Activated CD8-positive, alpha-beta memory T cell treated with anti-CD3 and anti-CD28 coated beads for 36 hours (primary cell): ENCODE data around the gene CEBPG. TPM values are rescaled to one million over a fixed set of nuclear protein-coding genes. Genes with fewer than 3 reads are reported as not detected.

Experiments
- CTCF ChIA-PET: fragments of 350-600 bp; sonication (Branson Sonifier 250); formaldehyde crosslinking; loops from one replicate; lab custom pipeline; 2021; ENCODE audit warnings: antibody characterized with exemption; lab: Charles Lee
- POLR2A ChIA-PET: fragments of 350-600 bp; sonication (Branson Sonifier 250); formaldehyde crosslinking; loops from one replicate; lab custom pipeline; 2021; ENCODE audit warnings: antibody characterized with exemption; lab: Charles Lee
- total RNA-seq, 2 experiments: library from RNA; stranded (reverse); gene quantifications; one replicate each; pipeline ENCODE4 v1.2.3, GENCODE V29; 2021

The CEBPG gene
- total RNA-seq, 2 experiments from 2014 or later, result 28.4 to 28.6 TPM

DNA sequence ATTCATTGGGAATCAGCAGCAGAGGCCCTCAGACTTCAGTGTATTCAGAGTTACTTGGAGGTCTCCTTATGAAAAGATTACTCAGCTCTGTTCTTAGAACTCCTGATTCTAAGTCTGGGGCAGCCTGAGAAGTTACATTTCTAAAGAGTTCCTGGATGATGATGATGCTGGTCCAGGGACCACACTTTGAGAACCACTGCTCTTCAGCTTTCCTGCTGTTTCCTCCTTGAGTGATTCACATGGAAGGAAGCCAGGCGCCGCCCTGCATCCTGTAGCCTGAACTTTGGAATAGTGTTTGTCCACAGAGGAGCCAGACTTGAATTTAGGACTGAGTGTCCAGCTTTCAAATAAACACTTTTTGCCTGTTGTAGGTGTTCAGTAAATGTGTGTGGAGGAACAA lies 2.9 kb downstream of the CEBPG start:
- POLR2A ChIA-PET, result no interaction called here
- CTCF ChIA-PET, result interaction anchor here (0.6 to 2.1 kb wide), 2 partner anchors 30 to 234 kb away, joined by 5 read pairs; no protein-coding TSS in a partner anchor

DNA sequence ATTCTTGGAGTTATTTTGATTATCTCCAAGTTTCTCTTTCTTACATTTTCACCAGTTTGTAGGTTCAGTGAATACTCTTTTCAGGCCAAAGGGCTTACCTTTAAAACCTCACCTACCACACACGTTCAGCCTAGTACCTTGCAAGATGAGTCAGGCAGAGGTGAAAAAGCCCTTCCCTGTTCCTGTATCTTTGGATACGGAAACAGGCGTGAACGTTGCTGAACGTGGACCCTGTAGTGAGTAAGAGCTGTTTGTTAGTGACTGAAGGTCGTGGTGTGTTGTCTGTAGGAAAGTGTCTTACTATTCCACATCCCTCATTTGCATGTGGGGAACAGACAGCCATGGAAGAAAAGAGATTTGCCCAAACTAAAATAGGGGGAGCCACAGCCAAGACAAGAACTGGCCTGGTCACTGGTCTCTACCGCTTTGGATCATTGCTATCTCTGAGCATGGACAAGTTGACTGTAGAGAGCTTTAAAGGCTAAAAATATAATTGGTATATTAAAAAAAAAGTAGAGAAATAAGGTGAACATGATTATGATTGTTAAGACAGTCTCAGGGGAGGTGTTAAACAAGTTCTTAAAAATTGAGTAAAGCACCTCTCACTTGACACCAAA lies 3.5 kb downstream of the CEBPG start:
- POLR2A ChIA-PET, result no interaction called here
- CTCF ChIA-PET, result interaction anchor here (0.6 to 2.1 kb wide), 4 partner anchors 30 to 234 kb away, joined by 3 to 5 read pairs (median 4); no protein-coding TSS in a partner anchor

DNA sequence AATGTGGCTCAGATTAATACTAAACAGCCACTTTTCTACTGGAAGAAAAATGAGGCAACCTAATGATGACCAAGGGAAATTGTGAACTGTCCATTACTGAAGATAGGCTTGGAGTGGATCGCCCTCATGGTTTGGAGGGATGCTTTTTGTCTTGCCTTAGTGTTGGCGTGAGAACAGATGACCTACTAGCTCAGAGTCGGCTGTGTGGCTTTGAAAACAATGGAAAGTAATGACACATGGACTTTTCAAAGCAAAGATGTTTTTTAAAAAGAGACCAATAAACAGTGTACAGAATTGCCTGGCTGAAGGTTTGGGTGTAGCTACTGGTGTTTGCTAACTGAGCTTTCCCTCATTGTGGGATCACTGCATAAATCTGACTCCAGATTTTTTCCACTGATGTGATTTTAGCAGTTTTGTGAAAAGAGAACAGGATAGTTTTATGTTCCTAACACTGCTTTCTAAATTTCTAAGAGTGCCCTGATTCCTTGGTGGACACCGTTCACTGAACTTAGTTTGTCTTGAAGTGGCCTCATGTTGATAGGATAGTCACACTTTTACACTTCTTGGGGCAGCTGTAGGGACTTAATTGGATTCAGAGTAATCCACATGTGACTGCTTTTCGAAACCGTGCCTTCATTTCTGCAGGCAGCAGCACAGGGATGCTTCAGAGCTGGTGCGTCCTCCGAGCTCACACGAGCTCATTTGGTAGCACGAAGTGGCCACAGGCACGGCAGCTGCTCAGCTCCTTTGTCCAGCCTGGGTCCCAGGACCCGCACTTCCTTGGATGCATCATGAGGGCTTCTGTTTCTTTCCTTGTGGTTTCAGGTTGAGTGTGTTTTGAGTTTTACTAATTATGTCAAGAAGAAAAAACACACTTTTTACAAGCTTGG lies 4.3 kb downstream of the CEBPG start:
- POLR2A ChIA-PET, result no interaction called here
- CTCF ChIA-PET, result interaction anchor here (0.9 to 2.1 kb wide), 3 partner anchors 29 to 200 kb away, joined by 3 to 5 read pairs (median 4); no protein-coding TSS in a partner anchor

DNA sequence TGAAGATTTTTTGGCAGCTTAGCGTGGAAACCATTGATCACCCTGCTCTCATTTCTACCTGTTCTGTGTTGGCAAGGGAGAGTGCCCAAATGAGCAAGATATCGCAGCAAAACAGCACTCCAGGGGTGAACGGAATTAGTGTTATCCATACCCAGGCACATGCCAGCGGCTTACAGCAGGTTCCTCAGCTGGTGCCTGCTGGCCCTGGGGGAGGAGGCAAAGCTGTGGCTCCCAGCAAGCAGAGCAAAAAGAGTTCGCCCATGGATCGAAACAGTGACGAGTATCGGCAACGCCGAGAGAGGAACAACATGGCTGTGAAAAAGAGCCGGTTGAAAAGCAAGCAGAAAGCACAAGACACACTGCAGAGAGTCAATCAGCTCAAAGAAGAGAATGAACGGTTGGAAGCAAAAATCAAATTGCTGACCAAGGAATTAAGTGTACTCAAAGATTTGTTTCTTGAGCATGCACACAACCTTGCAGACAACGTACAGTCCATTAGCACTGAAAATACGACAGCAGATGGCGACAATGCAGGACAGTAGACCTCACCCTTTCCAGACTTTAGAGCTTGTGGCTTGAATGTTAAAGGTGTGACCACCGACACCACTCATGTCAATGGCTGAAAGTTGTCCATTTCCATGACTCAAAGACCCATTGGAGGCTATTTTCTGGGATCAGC lies 5.8 kb downstream of the CEBPG start:
- CTCF ChIA-PET, result no interaction called here
- POLR2A ChIA-PET, result no interaction called here

DNA sequence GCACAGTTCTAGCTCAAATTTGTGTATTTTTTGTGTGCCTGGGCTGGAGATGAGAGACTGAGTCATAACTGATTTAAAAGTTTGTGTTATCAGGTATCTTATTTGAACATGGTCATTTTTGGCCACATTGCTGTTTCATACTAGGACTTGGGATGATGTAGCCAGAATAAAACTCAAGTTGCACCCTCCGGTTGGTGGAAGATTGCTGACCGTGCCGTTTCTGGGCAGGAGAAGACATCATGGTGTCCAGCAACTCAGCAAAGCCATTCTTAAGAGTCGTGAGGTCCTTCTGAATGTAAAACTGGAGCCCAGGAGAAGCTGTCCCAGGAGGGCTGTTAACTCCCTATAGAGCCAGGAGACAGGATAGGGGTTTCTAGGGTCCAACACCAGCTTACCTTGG lies 7.6 kb downstream of the CEBPG start:
- ChIA-PET POLR2A (no interaction called here), CTCF (no interaction called here)

DNA sequence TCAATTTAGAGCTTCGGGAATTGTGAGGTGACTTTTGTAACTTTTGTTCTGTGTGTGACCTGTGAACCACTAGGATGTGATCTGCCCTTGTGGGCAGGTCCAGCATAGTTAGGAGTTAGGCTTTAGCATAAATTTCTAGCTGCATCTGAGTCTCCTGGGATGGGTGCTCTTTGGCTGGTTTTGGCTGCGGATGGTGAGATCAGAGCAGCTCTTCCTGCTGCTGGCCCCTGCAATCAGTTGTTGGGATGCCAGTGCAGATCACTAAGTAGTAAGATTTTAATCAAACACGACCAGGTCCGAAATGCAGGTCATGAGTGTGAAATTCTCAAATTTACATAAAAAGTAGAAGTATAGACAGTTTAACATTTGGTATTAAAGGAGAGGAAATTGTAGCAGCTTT lies 8.5 kb downstream of the CEBPG start:
- ChIA-PET POLR2A (no interaction called here), CTCF (no interaction called here)

DNA sequence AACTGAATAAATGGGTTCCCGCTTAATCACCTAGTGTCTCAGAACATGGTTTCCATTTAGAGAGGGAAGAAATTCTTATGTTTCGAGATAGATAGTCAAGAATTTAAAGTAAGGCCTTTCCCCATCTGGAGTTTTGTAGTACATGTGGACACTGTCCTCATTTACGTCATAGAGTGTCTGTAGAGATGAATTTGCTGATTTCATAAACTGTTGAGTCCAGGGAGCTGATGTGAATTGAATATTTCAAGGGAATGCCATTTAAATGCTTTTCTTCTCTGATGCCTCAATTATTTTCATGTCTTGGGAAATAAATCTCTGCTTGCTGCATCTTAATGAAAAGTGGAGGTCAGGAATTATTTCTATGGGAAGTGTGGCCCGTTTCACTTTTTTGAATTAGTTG lies 9.5 kb downstream of the CEBPG start:
- POLR2A ChIA-PET, result no interaction called here
- CTCF ChIA-PET, result no interaction called here

DNA sequence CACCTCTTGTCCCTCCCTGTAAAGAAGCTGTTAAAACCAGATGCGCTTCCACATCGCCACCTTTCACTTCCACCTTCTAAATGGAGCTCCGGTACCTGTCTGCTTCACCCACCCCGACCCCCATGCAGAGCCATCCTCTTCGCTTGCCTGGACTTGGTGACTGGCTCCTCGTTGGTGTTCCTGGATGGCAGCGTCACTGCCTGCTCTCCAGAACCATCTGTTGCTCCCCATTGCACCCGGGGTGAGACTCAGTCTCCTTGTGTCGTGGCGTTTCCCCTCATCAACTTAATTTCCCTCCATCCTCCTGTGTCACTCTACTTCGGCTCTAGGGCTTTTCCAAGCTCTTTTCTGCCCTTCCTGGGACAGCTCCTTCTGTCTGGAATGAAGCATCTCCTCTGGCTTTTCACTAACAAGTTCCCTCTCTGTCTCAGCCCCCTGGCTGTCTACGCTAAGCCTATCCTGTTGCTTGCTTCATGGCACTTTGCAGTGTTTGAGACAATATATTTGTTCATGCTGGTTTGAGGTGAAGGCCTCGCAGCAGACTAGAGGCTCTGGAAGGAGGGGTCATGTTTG lies 10.3 kb downstream of the CEBPG start:
- CTCF ChIA-PET, result no interaction called here
- POLR2A ChIA-PET, result no interaction called here

DNA sequence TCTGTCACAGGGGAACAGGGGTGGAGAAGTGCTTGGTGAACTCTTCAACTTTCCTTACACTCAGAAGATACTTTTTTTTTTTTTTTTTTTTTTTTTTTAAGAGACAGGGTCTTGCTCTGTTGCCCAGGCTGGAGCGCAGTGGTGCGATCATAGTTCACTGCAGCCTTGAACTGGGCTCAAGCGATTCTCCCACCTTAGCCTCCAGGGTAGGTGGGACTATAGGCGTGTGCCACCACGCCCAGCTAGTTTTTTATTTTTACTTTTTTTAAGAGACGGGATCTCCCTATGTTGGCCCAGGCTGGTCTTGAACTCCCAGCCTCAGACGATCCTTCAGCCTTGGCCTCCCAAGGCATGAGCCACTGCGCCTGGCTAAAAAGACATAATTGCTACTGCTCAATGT lies 11.5 kb downstream of the CEBPG start:
- POLR2A ChIA-PET, result no interaction called here

DNA sequence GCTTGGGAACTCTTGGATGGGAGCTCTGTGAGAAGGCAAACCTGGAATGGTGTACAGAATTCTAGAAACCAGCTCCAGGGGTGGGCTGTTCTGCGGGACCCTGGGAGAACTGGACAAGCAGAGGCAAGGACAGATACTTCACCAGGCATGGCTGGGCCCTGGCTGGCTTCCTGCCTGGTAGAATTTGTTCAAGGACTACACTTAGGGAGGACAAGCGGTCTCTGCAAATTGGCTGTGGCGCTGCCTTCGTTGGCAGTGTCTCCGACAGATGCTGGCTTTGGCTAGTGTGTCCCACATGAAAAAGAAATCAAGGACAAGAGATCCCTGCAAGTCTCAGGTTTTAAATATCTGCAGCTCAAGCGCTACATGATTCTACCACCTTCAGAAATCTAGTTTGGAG lies 12.4 kb downstream of the CEBPG start:
- CTCF ChIA-PET, result interaction anchor here (0.9 kb wide), 1 partner anchor 30 kb away, joined by 3 read pairs; no protein-coding TSS in a partner anchor
- POLR2A ChIA-PET, result no interaction called here

More for the DNA sequence above, 11.5 kb downstream of the CEBPG start:
- CTCF ChIA-PET, result interaction anchor here (0.7 to 0.9 kb wide), 2 partner anchors 12 to 31 kb away, joined by 3 read pairs; no protein-coding TSS in a partner anchor

DNA sequence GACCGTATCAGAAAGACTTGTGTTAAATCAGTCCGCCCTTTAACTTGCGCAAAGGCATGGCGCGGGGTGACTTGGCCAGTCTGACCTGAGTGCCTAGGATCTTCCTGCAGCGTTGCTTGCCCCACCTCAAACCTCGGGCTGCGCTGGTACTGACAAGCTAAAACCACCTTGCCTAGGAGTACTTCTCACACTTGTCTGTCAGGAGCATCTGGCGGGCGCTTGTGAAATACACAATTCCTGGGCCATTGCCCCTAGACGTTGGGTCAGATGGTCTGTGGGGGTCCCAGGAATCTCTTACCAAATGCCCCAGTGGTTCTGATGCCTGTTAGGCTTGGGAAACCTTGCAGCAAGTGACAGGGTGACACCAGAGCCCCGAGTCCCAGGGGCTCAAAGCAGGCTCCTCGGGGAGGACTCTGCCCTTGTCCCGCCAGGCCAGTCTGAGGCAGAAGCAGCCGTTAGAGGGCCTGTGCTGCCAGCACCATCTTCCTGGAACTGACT lies 12.9 kb downstream of the CEBPG start:
- ChIA-PET CTCF (no interaction called here), POLR2A (no interaction called here)

DNA sequence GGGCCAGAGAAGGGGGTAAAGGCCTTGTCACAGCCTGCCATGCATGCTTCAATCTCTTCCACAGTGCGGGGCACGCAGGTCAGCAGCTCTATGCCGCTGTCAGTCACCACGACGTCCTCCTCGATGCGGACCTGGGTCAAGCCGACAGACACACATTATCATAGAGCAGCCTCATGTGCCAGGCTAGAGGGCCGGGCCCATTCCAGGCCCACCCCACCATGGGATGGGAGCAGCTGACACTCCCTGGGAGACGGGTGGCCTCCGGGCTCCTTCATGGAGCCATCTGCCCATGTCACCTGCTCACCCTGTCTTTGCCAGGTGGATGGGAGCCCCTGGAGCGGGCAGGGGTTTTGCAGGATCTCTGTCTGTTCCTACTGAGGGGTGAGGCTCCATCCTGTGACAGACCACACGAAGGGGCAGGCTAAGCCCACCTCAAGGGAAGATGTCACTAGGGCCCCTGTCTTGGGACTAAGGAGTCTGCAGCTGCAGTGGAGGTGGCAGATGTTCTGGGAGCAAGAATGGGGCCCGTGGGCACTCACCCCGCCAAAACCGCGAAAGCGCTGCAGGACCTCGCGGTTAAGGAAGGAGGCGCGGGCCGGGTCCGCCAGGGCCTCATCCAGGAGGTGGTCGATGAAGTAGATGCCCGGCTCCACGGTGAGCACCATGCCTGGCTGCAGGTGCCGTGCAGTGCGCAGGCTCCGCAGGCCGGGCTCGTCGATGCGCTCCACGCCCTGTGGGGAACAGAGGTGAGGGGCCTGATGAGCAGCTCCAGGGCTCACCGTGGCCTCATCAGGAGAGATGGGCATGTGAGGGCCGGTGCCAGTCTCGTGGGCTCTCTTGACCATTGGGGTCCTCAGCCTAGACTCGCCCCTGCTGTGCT lies 14.1 kb downstream of the CEBPG start:
- ChIA-PET CTCF (interaction anchor here (2.0 kb wide), 1 partner anchor 19 kb away, joined by 5 read pairs; no protein-coding TSS in a partner anchor), POLR2A (no interaction called here)

DNA sequence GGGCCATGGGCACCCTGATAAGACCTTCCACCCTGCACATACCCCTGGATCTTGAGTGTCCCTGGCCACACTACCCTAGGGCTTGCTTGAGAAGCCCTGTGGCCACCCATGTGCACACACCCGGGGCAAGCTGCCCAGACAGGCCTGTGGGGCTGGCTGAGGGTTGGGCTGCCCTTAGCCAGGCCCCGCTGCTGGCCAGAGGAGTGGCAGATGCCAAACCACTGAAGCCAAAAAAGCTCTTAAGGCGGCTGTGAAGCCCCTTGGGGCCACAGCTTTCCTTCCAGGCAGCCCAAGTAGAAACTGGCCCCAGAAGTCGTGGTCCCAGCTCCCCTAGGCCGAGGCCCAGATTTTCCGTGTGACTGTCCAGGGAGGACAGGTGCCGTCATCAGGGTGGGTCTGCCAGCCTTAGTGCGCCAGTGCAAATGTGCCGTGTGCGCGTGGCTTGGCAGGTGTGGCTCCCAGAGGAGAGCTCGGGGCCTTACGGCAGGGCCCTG lies 14.8 kb downstream of the CEBPG start:
- ChIA-PET POLR2A (no interaction called here), CTCF (interaction anchor here (0.6 to 2.0 kb wide), 2 partner anchors 18 to 462 kb away, joined by 3 to 5 read pairs; no protein-coding TSS in a partner anchor)

DNA sequence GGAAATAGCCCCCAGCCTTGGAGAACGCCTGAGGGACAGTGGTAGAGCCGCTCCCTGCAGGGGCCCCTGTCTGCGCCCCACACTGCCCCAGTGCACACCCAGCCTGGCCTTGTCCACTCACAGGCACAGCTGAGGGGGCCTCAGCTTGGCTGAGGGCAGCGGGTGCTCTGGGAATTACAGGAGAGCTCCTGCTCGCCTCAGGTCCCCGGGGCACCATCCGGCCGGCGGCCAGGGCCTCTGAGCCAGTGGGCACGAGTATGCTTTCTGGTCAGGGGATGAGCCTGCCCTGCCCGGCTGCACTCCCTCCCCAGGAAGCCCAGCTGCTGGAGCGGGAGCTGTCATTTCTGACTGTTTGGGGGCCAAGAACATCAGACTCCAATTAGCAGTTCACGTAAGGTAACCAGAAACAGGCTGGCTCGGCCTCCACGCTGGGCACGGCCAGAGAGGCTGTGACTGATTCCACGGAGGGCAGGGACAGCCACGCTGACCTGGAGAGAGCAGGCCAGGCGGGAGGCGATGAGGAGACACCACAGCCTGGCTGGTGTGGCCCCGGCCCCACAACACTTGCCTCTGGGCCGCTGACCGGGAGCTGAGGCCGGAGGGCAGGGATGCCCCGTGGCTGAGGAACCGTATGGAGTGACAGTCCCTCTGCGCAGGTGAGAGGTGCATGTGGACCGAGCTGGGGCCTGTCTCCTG lies 15.4 kb downstream of the CEBPG start:
- ChIA-PET POLR2A (no interaction called here), CTCF (interaction anchor here (0.6 to 2.0 kb wide), 2 partner anchors 18 to 463 kb away, joined by 3 to 5 read pairs; no protein-coding TSS in a partner anchor)

DNA sequence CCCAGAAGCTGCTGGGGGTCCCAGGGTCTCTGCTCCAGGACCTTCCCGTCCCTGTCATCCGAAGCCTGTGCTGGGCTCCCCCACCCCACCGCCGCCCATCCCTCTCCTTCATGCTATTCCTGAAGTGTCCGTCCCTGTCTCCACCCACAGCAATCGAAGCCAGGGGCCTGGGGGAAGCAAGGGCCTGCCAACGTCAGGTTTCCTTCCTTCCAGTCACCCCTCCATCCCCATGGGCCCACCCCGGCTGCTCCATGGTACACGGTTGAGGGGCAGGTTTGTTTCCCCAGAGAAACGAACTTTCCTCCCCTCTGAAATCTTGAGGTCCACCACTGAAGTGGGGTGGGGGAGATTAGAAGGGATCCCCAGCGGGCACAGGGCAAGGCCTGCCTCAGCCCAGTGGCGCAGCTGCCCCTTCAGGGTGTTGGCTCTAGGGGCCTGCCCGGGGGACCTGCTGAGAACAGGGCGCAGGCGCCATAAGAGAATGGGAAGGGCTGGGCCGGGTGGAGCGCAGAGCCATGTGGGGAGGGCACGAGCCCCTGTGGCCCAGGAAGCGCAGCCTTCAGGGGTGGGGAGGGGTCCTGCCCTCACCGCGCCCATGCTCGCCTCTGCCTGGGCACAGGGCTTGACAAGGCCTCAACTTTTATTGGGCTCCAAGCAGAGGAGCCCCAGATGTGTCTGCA lies 16.1 kb downstream of the CEBPG start:
- POLR2A ChIA-PET, result no interaction called here
- CTCF ChIA-PET, result no interaction called here

DNA sequence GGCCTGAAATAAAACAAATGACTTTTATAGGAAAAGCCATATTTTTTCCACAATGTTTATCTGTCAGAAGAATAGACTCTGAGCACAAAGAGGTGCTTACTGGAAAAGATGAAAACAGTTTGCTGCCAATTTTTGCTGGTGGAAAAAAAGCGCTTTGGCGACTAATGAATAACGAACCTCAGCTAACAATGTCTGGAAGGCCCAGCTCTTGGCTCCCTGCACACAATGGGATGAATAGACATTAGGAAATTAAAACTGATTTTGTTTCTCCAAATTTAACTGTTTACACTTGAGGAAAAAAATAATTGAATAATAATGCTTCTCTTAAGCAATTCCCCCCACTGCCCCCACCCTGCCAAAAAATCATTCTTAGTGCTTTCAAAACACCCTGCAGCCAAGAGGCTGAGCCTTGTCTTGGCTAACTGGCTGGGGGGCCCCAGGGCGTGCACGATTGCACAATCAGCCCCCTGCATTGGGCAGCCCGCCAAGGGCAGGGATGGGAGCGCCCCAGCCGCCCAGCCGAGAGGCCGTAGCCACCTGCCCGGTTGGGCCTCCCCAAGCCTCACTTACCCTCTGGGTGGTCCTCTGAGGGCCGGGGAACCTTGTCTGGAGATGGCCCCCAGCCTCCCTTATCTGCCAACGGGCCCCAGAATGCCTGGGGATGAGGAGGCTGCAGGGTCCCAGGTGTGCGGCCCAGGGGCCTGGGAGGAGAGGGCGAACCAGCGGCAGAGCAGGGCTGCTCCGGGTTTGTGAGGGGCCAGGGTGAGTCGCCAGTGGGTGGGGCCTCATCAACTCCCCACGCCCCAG lies 16.8 kb downstream of the CEBPG start:
- POLR2A ChIA-PET, result no interaction called here

More for the DNA sequence above, 16.8 kb downstream of the CEBPG start:
- CTCF ChIA-PET, result no interaction called here
